ENCODE data around the gene CDH13. TPM values are rescaled to one million over a fixed set of nuclear protein-coding genes. Genes with fewer than 3 reads are reported as not detected.

The CDH13 gene
- total and polyA plus RNA-seq, 10 of the 15 experiments (the other 5 are each of a cell fraction or from before 2014, with no cell fraction given): under 0.01 to 0.05 TPM; not detected in 8

- ATAC-seq (no peak; the same call in 2 of the 3 replicates), DNase-seq (ENCODE audit: low read depth, low spot score) (no peak), FAIRE-seq (no peak)
- WGBS (ENCODE audit: insufficient coverage, insufficient replicate concordance, low lambda C conversion rate, missing lambda C conversion rate): 21% methylated on average over 9 of the region's 9 CpGs
- Histone ChIP-seq H3K36me3 (ENCODE audit: control insufficient read depth in 2 of 2, insufficient read depth in 2 of 2, low read length in 1 of 2) (no peaks in the 10 kb centered on the region), H3K79me2 (ENCODE audit: control insufficient read depth, insufficient read depth, low read length) (no peaks in the 10 kb centered on the region), H3K4me1 (ENCODE audit: control insufficient read depth, insufficient read depth, low read length) (no peaks in the 10 kb centered on the region), H3K4me2 (ENCODE audit: control insufficient read depth, insufficient read depth) (no peak overlapping the region), H3K4me3 (no peak overlapping the region), H2AFZ (ENCODE audit: control insufficient read depth, low read depth, low read length) (no peak overlapping the region), H3K27ac (ENCODE audit: control insufficient read depth, insufficient read depth) (no peak overlapping the region), H3K9ac (ENCODE audit: control insufficient read depth, insufficient read depth, low read length) (no peak overlapping the region), H3K9me3 (replicated peaks; ENCODE audit: control insufficient read depth, insufficient read depth, low read length) (no peaks in the 10 kb centered on the region), H3K27me3 (replicated peaks in 1 of 2; ENCODE audit: control insufficient read depth in 2 of 2, insufficient read depth in 2 of 2, low read length in 1 of 2) (peaks cover 0 to 1% of the 10 kb centered on the region in 2 experiments; a peak in 1 of 4 replicates), H4K20me1 (ENCODE audit: control insufficient read depth, insufficient read depth) (no peaks in the 10 kb centered on the region)
- in situ Hi-C loops (cut with MboI) (no loop called here), intact Hi-C loops (cut with micrococcal nuclease; ENCODE audit: unreplicated experiment) (no loop called here)
- ChIA-PET POLR2A (no interaction called here), RAD21 (ENCODE audit: unreplicated experiment) (interaction anchor here (1.5 kb wide), 1 partner anchor 16 kb away, joined by 5 read pairs; no protein-coding TSS in a partner anchor), SMC1A (ENCODE audit: uncharacterized antibody, unreplicated experiment) (interaction anchor here (1.0 kb wide), 1 partner anchor 16 kb away, joined by 3 read pairs; no protein-coding TSS in a partner anchor), CTCF (interaction anchor here (0.9 kb wide), 1 partner anchor 18 kb away, joined by 3 read pairs; no protein-coding TSS in a partner anchor)
- BruUV-seq (replicated peaks): no TSS peak
- TF ChIP-seq TCF7 (IDR thresholded peaks at IDR 0.05; ENCODE audit: borderline replicate concordance) (no peak), PBX3 (IDR thresholded peaks at IDR 0.05; ENCODE audit: insufficient replicate concordance, low read depth, low read length) (no peak), MEF2B (IDR thresholded peaks at IDR 0.05; ENCODE audit: partially characterized antibody, poor library complexity, severe bottlenecking) (peak; percentile 50)
These were observed 1216.2 kb downstream of the CDH13 start for GRCh38 chr16:83842756-83843507.

- no peak overlapping the region for H3K27ac ChIP-seq (ENCODE audit: control insufficient read depth, insufficient read depth)
- DNase-seq (ENCODE audit: low read depth, low spot score): no peak
- H3K4me2 ChIP-seq (ENCODE audit: control insufficient read depth, insufficient read depth): no peak overlapping the region
- ChIA-PET POLR2A (no interaction called here), CTCF (no interaction called here), SMC1A (ENCODE audit: uncharacterized antibody, unreplicated experiment) (interaction anchor here (1.0 kb wide), 1 partner anchor 16 kb away, joined by 3 read pairs; no protein-coding TSS in a partner anchor), RAD21 (ENCODE audit: unreplicated experiment) (interaction anchor here (1.5 kb wide), 1 partner anchor 17 kb away, joined by 5 read pairs; no protein-coding TSS in a partner anchor)
- H3K4me3 ChIP-seq: no peak overlapping the region
- FAIRE-seq: no peak
- TF ChIP-seq PKNOX1 (IDR thresholded peaks at IDR 0.05) (no peak), CREB1 (IDR thresholded peaks at IDR 0.05; ENCODE audit: low read depth) (no peak), ZBTB33 (IDR thresholded peaks at IDR 0.05) (no peak), NFIC (IDR thresholded peaks at IDR 0.05; ENCODE audit: low read depth, low read length) (no peak)
- peaks cover 0 to 1% of the 10 kb centered on the region in 2 experiments; a peak in 1 of 4 replicates for H3K27me3 ChIP-seq (replicated peaks in 1 of 2; ENCODE audit: control insufficient read depth in 2 of 2, insufficient read depth in 2 of 2, low read length in 1 of 2)
- no TSS peak for BruUV-seq (replicated peaks)
- no peak for ATAC-seq
- no peak overlapping the region for H3K9ac ChIP-seq (ENCODE audit: control insufficient read depth, insufficient read depth, low read length)
- WGBS (ENCODE audit: insufficient coverage, insufficient replicate concordance, low lambda C conversion rate, missing lambda C conversion rate): 6% methylated on average over 10 of the region's 10 CpGs
- H4K20me1 ChIP-seq (ENCODE audit: control insufficient read depth, insufficient read depth): no peaks in the 10 kb centered on the region
- no peaks in the 10 kb centered on the region for H3K9me3 ChIP-seq (replicated peaks; ENCODE audit: control insufficient read depth, insufficient read depth, low read length)
- in situ Hi-C loops (cut with MboI) (no loop called here), intact Hi-C loops (cut with micrococcal nuclease; ENCODE audit: unreplicated experiment) (no loop called here)
- H2AFZ ChIP-seq (ENCODE audit: control insufficient read depth, low read depth, low read length): no peak overlapping the region
- H3K36me3 ChIP-seq (ENCODE audit: control insufficient read depth in 2 of 2, insufficient read depth in 2 of 2, low read length in 1 of 2): no peaks in the 10 kb centered on the region
- H3K79me2 ChIP-seq (ENCODE audit: control insufficient read depth, insufficient read depth, low read length): no peaks in the 10 kb centered on the region
- H3K4me1 ChIP-seq (ENCODE audit: control insufficient read depth, insufficient read depth, low read length): no peaks in the 10 kb centered on the region
These were observed 1216.9 kb downstream of the CDH13 start for GRCh38 chr16:83843657-83844056.
